ENCODE measurements around the gene ZFP42.
"Not testable (repeated sequence)": the region's sequence is repeated elsewhere in the genome, so short reads cannot be mapped to it uniquely, and the experiment has no call there.

The ZFP42 gene

GRCh38 chr4:188015025-188015940 lies 19.7 kb downstream of the ZFP42 start:
- DNase-seq, result no peak
- intact Hi-C loops (cut with DNase I), result no loop called here

GRCh38 chr4:188016754-188017153 lies 21.2 kb downstream of the ZFP42 start:
- intact Hi-C loops (cut with DNase I), result no loop called here
- DNase-seq, result no peak

GRCh38 chr4:188018262-188018661 lies 22.7 kb downstream of the ZFP42 start:
- DNase-seq, result no peak
- intact Hi-C loops (cut with DNase I), result no loop called here

DNA sequence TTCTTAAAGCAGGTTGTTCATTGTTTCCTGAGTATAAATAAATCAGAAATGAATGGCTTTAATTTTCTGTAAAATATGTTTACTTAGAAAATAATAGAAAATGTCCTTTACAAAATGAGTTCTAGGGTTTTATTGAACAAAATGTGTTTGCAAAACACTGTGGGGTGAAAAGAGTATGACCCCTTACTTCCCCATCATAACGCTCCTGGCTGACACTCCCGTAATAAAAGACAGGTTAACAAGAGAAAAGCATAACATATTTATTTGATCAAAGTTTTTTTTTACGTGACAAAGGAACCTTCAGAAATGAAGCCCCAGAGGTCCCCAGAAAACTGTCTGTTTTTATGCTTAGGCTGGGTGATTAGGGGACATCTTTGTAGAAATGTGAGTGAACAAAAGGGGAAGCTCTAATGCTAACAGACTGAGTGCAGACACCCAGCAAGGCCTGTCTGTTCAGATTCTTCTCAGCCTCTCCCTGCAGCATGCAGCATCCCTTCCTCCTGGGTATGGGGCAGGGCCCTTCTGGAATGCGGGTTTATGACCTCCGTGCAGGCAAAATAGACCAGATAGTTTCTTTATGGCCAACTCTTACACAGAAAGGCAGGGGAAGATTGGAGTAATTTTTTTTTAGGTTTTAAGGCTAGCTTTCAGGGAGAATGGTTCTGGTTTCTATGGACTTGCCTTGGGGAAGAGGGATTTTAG lies 26.1 kb downstream of the ZFP42 start:
- DNase-seq, result no peak
- intact Hi-C loops (cut with DNase I), result no loop called here

DNA sequence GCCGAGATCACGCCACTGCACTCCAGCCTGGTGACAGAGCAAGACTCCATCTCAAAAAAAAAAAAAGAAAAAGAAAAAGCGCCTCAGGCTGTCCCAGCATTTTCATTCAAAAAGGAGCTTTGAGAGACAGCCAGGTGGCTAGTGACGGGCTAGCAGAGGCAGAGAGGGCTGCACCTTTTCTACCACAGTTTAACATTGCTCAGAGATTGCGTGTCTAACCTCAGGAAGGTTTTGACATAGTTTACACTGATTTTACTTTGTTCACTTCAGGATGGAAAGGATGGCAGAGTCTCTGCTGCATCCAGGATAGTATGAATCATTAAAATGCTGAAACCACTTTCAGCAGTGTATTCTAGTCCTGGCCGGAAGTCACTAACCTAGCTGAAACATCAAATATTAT lies 28.1 kb downstream of the ZFP42 start:
- intact Hi-C loops (cut with DNase I), result no loop called here
- DNase-seq, result no peak

DNA sequence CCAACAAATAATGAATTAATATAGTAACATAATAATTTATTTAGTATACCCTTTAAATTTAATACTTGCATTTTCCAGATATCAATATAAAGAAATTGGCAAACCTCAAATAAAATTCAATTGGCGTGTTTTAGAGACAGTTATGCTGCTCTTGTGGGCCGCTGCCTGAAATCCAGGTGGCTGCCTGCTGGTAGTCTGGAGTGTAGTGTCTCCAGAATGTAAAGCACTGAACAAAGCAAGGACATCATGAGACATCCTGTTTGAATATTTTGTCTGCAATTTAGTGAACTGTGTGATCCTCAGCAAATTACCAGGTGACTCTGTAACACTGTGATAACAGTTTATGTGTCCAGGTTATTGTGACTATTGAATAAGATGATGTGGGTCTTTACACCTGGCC lies 29.9 kb downstream of the ZFP42 start:
- DNase-seq, result no peak
- intact Hi-C loops (cut with DNase I), result no loop called here

GRCh38 chr4:188029114-188029513 lies 33.5 kb downstream of the ZFP42 start:
- DNase-seq, result no peak
- intact Hi-C loops (cut with DNase I), result no loop called here

DNA sequence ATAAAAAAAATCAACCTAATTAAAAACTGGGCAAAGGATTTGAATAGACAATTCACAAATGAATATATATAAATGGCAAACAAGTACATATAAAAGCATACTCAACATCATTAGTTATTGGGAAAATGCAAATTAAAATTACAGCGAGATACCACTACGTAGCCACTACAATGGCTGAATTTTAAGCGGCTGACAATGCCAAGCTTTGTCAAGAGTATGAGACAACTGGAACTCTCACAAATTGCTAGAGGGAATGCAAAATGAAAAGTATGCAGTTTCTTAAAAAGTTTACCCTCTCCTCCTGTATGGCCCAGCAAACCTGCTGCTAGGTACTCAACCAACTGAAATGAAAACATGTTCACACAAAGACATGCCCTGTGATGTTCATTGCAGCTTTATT lies 34.8 kb downstream of the ZFP42 start:
- intact Hi-C loops (cut with DNase I), result no loop called here
- peak in 10 of 42 donors; percentile 13 to 60 (median 39) for DNase-seq

GRCh38 chr4:188031751-188032150 lies 36.2 kb downstream of the ZFP42 start:
- DNase-seq, result no peak
- intact Hi-C loops (cut with DNase I), result no loop called here

DNA sequence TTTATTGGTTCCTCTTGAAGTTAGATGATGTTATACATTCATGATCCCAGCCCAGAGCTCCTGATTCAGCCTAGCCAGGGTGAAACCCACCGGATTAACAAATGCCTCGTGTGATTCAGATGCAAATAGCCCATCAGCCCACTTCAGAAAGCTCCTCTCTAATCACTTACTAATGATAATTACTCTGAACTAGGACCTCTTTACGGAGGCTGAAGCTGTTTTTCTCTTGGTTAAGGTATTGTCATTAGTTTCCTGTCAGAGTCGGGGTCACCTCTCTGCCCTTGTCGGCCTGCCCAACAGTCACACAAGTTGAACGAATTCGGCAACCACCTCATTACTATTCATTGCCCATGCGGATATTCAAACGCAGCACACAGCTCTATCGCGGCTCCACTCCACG lies 36.6 kb downstream of the ZFP42 start:
- DNase-seq, result no peak

DNA sequence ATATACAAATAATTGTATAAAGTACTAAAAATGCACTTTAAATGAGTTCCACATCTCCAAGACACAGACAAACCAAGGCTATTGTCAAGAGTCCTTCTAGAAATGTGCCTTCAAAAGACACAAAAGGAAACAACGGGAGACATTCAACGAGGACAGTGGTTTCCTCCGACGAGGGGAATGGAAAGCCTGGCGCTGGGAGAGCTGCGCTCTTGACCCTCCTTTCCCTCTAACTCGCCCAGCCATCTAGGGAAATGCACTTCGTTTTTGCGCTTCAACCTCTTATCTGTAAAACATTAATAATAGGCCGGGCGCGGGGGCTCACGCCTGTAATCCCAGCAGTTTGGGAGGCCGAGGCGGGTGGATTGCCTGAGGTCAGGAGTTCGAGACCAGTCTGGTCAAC lies 37.0 kb downstream of the ZFP42 start:
- intact Hi-C loops (cut with DNase I), result no loop called here
- no peak for DNase-seq

More for the DNA sequence above, 36.6 kb downstream of the ZFP42 start:
- intact Hi-C loops (cut with DNase I), result no loop called here

GRCh38 chr4:188037003-188037713 lies 41.6 kb downstream of the ZFP42 start:
- intact Hi-C loops (cut with DNase I), result no loop called here
- no peak for DNase-seq

DNA sequence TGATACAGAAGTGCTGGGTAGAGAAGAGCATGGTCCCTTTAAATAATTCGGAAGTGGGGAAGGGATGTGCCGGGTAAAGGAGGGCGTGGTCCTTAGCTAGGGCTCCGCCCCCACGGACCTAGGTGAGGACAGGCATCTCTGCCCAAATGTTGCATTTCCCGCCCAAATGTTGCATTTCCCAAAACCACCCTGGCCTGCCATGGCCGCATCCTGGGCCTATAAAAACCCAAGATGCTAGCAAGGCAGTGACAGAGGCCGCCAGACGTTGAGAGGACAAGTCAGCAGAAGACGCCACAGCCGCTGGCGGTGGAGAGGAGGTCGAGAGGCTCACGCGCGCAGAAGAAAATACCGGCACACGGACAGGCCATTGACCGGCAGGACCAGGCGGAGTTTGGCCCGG lies 46.1 kb downstream of the ZFP42 start:
- no peak for DNase-seq
- intact Hi-C loops (cut with DNase I), result no loop called here

DNA sequence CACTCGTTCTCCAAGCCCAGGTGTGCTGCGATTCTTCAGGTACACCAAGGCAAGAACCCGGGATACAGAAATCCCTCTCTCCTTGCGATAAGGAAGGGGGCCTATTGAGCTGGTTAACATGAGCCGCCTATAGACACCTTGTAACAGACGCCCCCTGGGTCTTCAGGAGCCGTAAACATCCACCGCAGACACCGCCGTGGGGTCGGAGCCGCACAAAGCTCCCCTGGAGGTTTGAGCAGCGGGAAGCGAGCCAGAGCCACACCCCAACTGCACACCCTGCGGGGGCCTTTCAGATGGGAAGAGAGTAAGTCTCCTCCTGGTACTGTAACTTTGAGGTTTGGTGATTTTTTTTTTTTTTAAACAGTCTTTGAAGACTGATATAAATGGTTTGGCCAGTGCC lies 46.6 kb downstream of the ZFP42 start:
- intact Hi-C loops (cut with DNase I), result no loop called here
- no peak for DNase-seq

DNA sequence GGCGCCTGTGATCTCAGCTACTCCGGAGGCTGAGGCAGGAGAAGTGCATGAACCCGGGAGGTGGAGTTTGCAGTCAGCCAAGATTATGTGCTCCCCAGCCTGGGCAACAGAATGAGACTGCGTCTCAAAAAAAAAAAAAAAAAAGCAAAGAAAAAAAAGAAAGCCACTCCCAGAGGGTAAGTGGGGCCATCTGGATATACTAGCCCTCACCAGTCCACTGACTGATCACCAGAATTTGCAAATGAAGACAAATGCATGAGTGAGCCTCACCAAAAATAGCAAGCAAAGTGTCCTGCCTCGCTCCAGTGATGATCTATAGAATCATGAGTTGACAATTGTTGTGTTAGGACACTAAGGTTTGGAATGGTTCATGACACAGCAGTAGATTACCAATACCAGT lies 47.6 kb downstream of the ZFP42 start:
- intact Hi-C loops (cut with DNase I), result no loop called here

GRCh38 chr4:188045461-188045860 lies 49.9 kb downstream of the ZFP42 start:
- DNase-seq; intact Hi-C loops (cut with DNase I): not testable (repeated sequence)

More for the DNA sequence above, 47.6 kb downstream of the ZFP42 start:
- no peak for DNase-seq

DNA sequence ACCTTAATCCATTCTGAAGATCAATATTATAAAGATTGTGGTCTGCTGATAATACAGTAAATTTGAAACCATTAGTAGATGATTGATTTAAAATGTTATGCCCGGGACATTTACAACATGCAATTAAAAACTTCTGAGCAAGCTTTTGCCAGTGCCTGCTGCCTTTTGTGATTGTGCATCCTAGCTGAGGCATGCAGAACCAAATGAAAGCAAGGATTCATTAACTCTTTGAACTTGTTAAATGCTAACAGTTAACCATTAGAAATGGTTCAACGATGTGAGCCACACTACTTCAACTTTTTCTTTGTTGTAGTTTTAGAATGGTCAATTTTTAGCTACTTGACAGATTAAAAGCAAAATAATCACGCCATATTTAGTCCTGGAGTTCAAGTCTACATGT lies 51.1 kb downstream of the ZFP42 start:
- DNase-seq, result no peak
- intact Hi-C loops (cut with DNase I), result no loop called here

DNA sequence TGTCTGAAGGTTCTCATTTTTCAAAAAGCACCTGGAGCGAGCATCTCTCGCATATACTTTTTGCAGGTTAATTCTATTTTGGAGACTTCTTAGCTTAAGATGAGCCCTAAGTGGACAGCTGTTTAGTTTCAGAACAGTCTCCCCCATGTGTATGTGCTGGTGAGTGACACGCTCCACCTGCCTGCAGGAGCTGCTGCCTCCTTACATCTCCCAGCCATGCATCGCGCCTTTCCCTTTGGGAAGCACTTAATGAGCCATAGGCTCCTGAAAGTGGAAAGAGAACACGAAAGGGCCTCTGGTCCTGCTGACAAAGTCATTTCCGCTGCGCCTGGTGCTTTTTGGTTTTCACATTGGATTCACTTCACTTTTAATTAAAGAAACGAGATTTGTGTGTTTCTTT lies 57.7 kb downstream of the ZFP42 start:
- peak in 1 of 42 donors; percentile 35 for DNase-seq
- intact Hi-C loops (cut with DNase I), result no loop called here

All from head of caudate nucleus (tissue), 42 donors.